HepG2 (cell line): Measurements from ENCODE around the gene TMEM273.

Experiments
- CTCF ChIP-seq: sonication (generic); formaldehyde crosslinking; IDR thresholded peaks from 2 replicates; pipeline ENCODE4 v1.5.0; 2020; ENCODE audit warnings: mild to moderate bottlenecking, missing genetic modification reagents, moderate library complexity
- PRDM10 ChIP-seq: sonication (generic); formaldehyde crosslinking; IDR thresholded peaks from 2 replicates; pipeline ENCODE4 v1.4.0; 2020; ENCODE audit warnings: low read depth, missing genetic modification reagents
- SCMH1 ChIP-seq: sonication (generic); formaldehyde crosslinking; IDR thresholded peaks from 2 replicates; pipeline ENCODE4 v1.9.0; 2021; ENCODE audit warnings: missing genetic modification reagents, mild to moderate bottlenecking, borderline replicate concordance
- ZBTB21 ChIP-seq: sonication (generic); formaldehyde crosslinking; IDR thresholded peaks from 2 replicates; pipeline ENCODE4 v1.4.0; 2020; ENCODE audit warnings: missing genetic modification reagents

GRCh38 chr10:49112851-49113250, 75.3 kb downstream of the TMEM273 start:
- TF ChIP-seq ZBTB21 (CRISPR knock-in tag): no peak
- no peak for TF ChIP-seq CTCF (CRISPR knock-in tag)
- no peak for TF ChIP-seq SCMH1 (CRISPR knock-in tag)
- TF ChIP-seq PRDM10 (CRISPR knock-in tag): no peak
